Epithelial cell of esophagus (primary cell): Measurements from ENCODE around the gene FCRL2.
A peak's percentile ranks its signal among the peaks of the same experiment; 100 is the strongest.

Experiments
- DNase-seq: peaks from one replicate; pipeline ENCODE4 v3.0.0; 2010; ENCODE audit warnings: low read depth
- H3K4me3 ChIP-seq: 2 replicates; pipeline ENCODE4 v1.5.1; 2011; ENCODE audit warnings: mild to moderate bottlenecking, low read length, control low read depth
- CTCF ChIP-seq: IDR thresholded peaks from 2 replicates; pipeline ENCODE4 v1.5.1; 2011; ENCODE audit warnings: low read depth, mild to moderate bottlenecking, low read length, control low read depth, inconsistent platforms; ENCODE audit not compliant: insufficient read depth; ENCODE audit errors: missing control alignments

FCRL2 gene

GRCh38 chr1:157703981-157704380 lies 73.0 kb downstream of the FCRL2 start:
- H3K4me3 ChIP-seq = no peak overlapping the region
- TF ChIP-seq CTCF = no peak
- no peak for DNase-seq

GRCh38 chr1:157702308-157702825 lies 74.6 kb downstream of the FCRL2 start:
- TF ChIP-seq CTCF = no peak
- no peak overlapping the region for H3K4me3 ChIP-seq
- no peak for DNase-seq

GRCh38 chr1:157700732-157701131 lies 76.2 kb downstream of the FCRL2 start, which contains the start of gene FCRL3:
Gene FCRL3, minus strand, starts transcription at chr1:157700769. Its CDS starts 280 bp downstream, at chr1:157700489.
- TF ChIP-seq CTCF = no peak
- DNase-seq = no peak
- H3K4me3 ChIP-seq = no peak within 1 kb of the TSS

- DNase-seq = no peak
- no peak overlapping the region for H3K4me3 ChIP-seq
- no peak for TF ChIP-seq CTCF
Observed at GRCh38 chr1:157700305-157700704, 76.6 kb downstream of the FCRL2 start.

- peak; percentile 3 for DNase-seq
- no peak for TF ChIP-seq CTCF
- H3K4me3 ChIP-seq = no peak overlapping the region
Observed at GRCh38 chr1:157697781-157698569, 79.0 kb downstream of the FCRL2 start.

- H3K4me3 ChIP-seq = no peak overlapping the region
- DNase-seq = no peak
- no peak for TF ChIP-seq CTCF
Observed at GRCh38 chr1:157696966-157697628, 79.8 kb downstream of the FCRL2 start.
